GM23248 (cell line): ENCODE data around the gene DYRK1A. TPM values are rescaled to one million over a fixed set of nuclear protein-coding genes. Genes with fewer than 3 reads are reported as not detected.
A peak's percentile ranks its signal among the peaks of the same experiment; 100 is the strongest.

Experiments
- DNase-seq: peaks from one replicate; pipeline ENCODE4 v3.0.0-alpha.2; 2015
- H2AFZ ChIP-seq: fragments of 200-600 bp; sonication (generic); 2 replicates; pipeline ENCODE4 v1.6.1; 2016; ENCODE audit warnings: antibody characterized with exemption
- H3F3A ChIP-seq: fragments of 200-600 bp; sonication (generic); 2 replicates; pipeline ENCODE4 v1.6.1; 2016; ENCODE audit warnings: mild to moderate bottlenecking, antibody characterized with exemption, mixed run types; ENCODE audit not compliant: insufficient read depth
- H3K27ac ChIP-seq: fragments of 200-600 bp; sonication (generic); 2 replicates; pipeline ENCODE4 v1.5.1; 2016; ENCODE audit warnings: mild to moderate bottlenecking
- H3K27me3 ChIP-seq: fragments of 200-600 bp; sonication (generic); replicated peaks from 2 replicates; pipeline ENCODE4 v1.6.1; 2016; ENCODE audit warnings: mild to moderate bottlenecking; ENCODE audit not compliant: insufficient read depth
- H3K36me3 ChIP-seq: fragments of 200-600 bp; sonication (generic); 2 replicates; pipeline ENCODE4 v1.6.1; 2016; ENCODE audit warnings: low read depth, mild to moderate bottlenecking
- H3K4me1 ChIP-seq: fragments of 200-600 bp; sonication (generic); 2 replicates; pipeline ENCODE4 v1.6.1; 2016; ENCODE audit warnings: mild to moderate bottlenecking; ENCODE audit not compliant: insufficient read depth
- H3K4me2 ChIP-seq: fragments of 200-600 bp; sonication (generic); one replicate; pipeline ENCODE4 v1.6.1; 2016; ENCODE audit warnings: mild to moderate bottlenecking; ENCODE audit not compliant: unreplicated experiment
- H3K4me3 ChIP-seq: fragments of 200-600 bp; sonication (generic); 2 replicates; pipeline ENCODE4 v1.5.1; 2016; ENCODE audit warnings: mild to moderate bottlenecking
- H3K79me2 ChIP-seq: fragments of 200-600 bp; sonication (generic); 2 replicates; pipeline ENCODE4 v1.6.1; 2016; ENCODE audit warnings: mild to moderate bottlenecking; ENCODE audit not compliant: insufficient read depth
- H3K9ac ChIP-seq: fragments of 200-600 bp; sonication (generic); 2 replicates; pipeline ENCODE4 v1.6.1; 2016; ENCODE audit warnings: mild to moderate bottlenecking
- H3K9me2 ChIP-seq: fragments of 200-600 bp; sonication (generic); 2 replicates; pipeline ENCODE4 v1.6.1; 2016; ENCODE audit warnings: mixed run types, mild to moderate bottlenecking, moderate library complexity; ENCODE audit not compliant: insufficient read depth
- H3K9me3 ChIP-seq: fragments of 200-600 bp; sonication (generic); one replicate; pipeline ENCODE4 v1.6.1; 2017; ENCODE audit warnings: low read depth
- H4K20me1 ChIP-seq: fragments of 200-600 bp; sonication (generic); 2 replicates; pipeline ENCODE4 v1.6.0; 2016; ENCODE audit not compliant: insufficient read depth
- EZH2 ChIP-seq: fragments of 200-600 bp; sonication (generic); IDR thresholded peaks from 2 replicates; pipeline ENCODE4 v1.6.1; 2018; ENCODE audit warnings: antibody characterized with exemption, mild to moderate bottlenecking; ENCODE audit not compliant: insufficient read depth, poor library complexity, severe bottlenecking
- EZH2phosphoT487 ChIP-seq: fragments of 200-600 bp; sonication (generic); IDR thresholded peaks from 2 replicates; pipeline ENCODE4 v1.6.1; 2018; ENCODE audit warnings: antibody characterized with exemption, moderate library complexity, mild to moderate bottlenecking, low read depth; ENCODE audit not compliant: insufficient read depth
- WGBS, 2 experiments: methylation state at CpG; one replicate each; pipeline ENCODE4 v1.1.6; 2015 to 2017; ENCODE audit warnings: low lambda C conversion rate in 2 of 2, low coverage in 1 of 2; ENCODE audit errors: missing lambda C conversion rate in 2 of 2; 5-methylcytosine and 5-hydroxymethylcytosine counted together
- in situ Hi-C: fragments of 300-500 bp; cut with MboI; formaldehyde crosslinking; loops from 2 replicates; pipeline ENCODE4 v1.15.0; 2020
- polyA plus RNA-seq: library from polyadenylated mRNA; unstranded; fragments of >200 nt; fragmentation: Nextera tagmentation; extraction: Ambion mirVana; gene quantifications from 2 replicates; pipeline ENCODE4 v1.2.1, GENCODE V29; 2016
- total RNA-seq: library from RNA; depleted of rRNA; stranded (reverse); fragments of >200 nt; shearing (Covaris generic); gene quantifications from 2 replicates; pipeline ENCODE4 v1.2.3, GENCODE V29; 2014

DYRK1A gene
- total and polyA plus RNA-seq, 2 experiments from 2014 or later, result 2.5 to 41.3 TPM

GRCh38 chr21:37451446-37451845 lies 84.9 kb downstream of the DYRK1A start:
- H3K79me2 ChIP-seq, result peaks cover 94% of the 10 kb centered on the region
- no peaks in the 10 kb centered on the region for H3K36me3 ChIP-seq
- no peak overlapping the region for H3K4me3 ChIP-seq
- TF ChIP-seq EZH2phosphoT487 (no peak), EZH2 (no peak)
- H3K9me3 ChIP-seq, result no peaks in the 10 kb centered on the region
- peaks cover 55% of the 10 kb centered on the region for H3F3A ChIP-seq
- no peak for DNase-seq
- H2AFZ ChIP-seq, result no peak overlapping the region
- H3K27ac ChIP-seq, result peak overlapping the region; percentile 59; the same call in 1 of the 2 replicates
- peaks cover 64% of the 10 kb centered on the region for H3K4me1 ChIP-seq
- H3K27me3 ChIP-seq, result no peaks in the 10 kb centered on the region
- no peaks in the 10 kb centered on the region for H3K9me2 ChIP-seq
- H4K20me1 ChIP-seq, result peaks cover 3% of the 10 kb centered on the region; the same call in 1 of the 2 replicates
- 94 to 97% methylated on average over 16 of the region's 16 CpGs for WGBS, 2 experiments
- H3K4me2 ChIP-seq, result peak overlapping the region; percentile 44
- in situ Hi-C loops, result no loop called here
- no peak overlapping the region for H3K9ac ChIP-seq

DNA sequence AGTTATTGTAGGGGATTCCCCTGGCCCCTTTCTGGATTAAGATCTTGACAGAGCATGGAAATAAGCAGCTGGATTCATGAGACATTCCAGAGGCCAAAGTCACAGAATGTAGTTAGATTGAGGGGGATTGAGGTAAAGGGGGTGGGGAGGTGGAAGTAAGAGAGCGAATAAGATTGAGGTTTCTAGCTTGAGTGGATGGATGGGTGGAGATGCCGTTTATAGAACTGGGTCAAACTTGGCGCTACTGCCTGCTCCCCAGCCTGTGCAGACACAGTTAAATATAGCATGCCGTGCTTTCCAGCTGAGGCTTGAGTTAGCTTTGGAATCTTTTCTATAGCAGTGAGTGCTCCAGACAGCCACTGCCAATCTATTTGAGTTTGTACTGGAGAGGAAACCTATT lies 85.7 kb downstream of the DYRK1A start:
- Histone ChIP-seq H3K79me2 (peaks cover 94% of the 10 kb centered on the region), H2AFZ (no peak overlapping the region), H3K4me3 (peak overlapping the region; percentile 22; the same call in 1 of the 2 replicates), H3K36me3 (no peaks in the 10 kb centered on the region), H4K20me1 (peaks cover 5% of the 10 kb centered on the region), H3K9me2 (no peaks in the 10 kb centered on the region), H3K4me1 (peaks cover 63% of the 10 kb centered on the region), H3F3A (peaks cover 53% of the 10 kb centered on the region), H3K27me3 (no peaks in the 10 kb centered on the region), H3K9me3 (no peaks in the 10 kb centered on the region), H3K4me2 (peak overlapping the region; percentile 65), H3K9ac (peak overlapping the region; percentile 47), H3K27ac (peak overlapping the region; percentile 59)
- in situ Hi-C loops, result no loop called here
- WGBS, 2 experiments, result 0 to 7% methylated on average over 4 of the region's 4 CpGs
- peak; percentile 86 for DNase-seq
- TF ChIP-seq EZH2phosphoT487, result no peak
- TF ChIP-seq EZH2, result no peak

- H3K27ac ChIP-seq, result peak overlapping the region; percentile 59
- peaks cover 94% of the 10 kb centered on the region for H3K79me2 ChIP-seq
- H3K4me1 ChIP-seq, result peaks cover 63% of the 10 kb centered on the region
- H3K4me3 ChIP-seq, result no peak overlapping the region
- H3K9me2 ChIP-seq, result no peaks in the 10 kb centered on the region
- no peaks in the 10 kb centered on the region for H3K9me3 ChIP-seq
- H3K4me2 ChIP-seq, result peak overlapping the region; percentile 65
- DNase-seq, result no peak
- H2AFZ ChIP-seq, result no peak overlapping the region
- WGBS, 2 experiments, result 78 to 81% methylated on average over 4 of the region's 4 CpGs
- no peaks in the 10 kb centered on the region for H3K27me3 ChIP-seq
- in situ Hi-C loops, result no loop called here
- no peaks in the 10 kb centered on the region for H3K36me3 ChIP-seq
- peaks cover 53% of the 10 kb centered on the region for H3F3A ChIP-seq
- H4K20me1 ChIP-seq, result peaks cover 6% of the 10 kb centered on the region
- no peak for TF ChIP-seq EZH2phosphoT487
- TF ChIP-seq EZH2, result no peak
- H3K9ac ChIP-seq, result 0 out of 2 replicates have a peak overlapping the region, but pooled peaks have one; percentile 47
Measured at GRCh38 chr21:37453350-37453749, 86.8 kb downstream of the DYRK1A start.

GRCh38 chr21:37454869-37455503 lies 88.4 kb downstream of the DYRK1A start:
- in situ Hi-C loops, result no loop called here
- H2AFZ ChIP-seq, result no peak overlapping the region
- H3K4me2 ChIP-seq, result peak overlapping the region; percentile 18
- no peak for DNase-seq
- H3K9me3 ChIP-seq, result no peaks in the 10 kb centered on the region
- no peaks in the 10 kb centered on the region for H3K36me3 ChIP-seq
- H3K9ac ChIP-seq, result no peak overlapping the region
- no peaks in the 10 kb centered on the region for H3K27me3 ChIP-seq
- peaks cover 94% of the 10 kb centered on the region for H3K79me2 ChIP-seq
- H3F3A ChIP-seq, result peaks cover 53% of the 10 kb centered on the region
- TF ChIP-seq EZH2 (no peak), EZH2phosphoT487 (no peak)
- H3K4me1 ChIP-seq, result peaks cover 71% of the 10 kb centered on the region
- H3K27ac ChIP-seq, result no peak overlapping the region
- H4K20me1 ChIP-seq, result peaks cover 10% of the 10 kb centered on the region
- H3K4me3 ChIP-seq, result no peak overlapping the region
- no peaks in the 10 kb centered on the region for H3K9me2 ChIP-seq
- 49 to 64% methylated on average over 2 of the region's 2 CpGs for WGBS, 2 experiments
